ENCODE results near the gene CCM2.
"Not testable (repeated sequence)": the region's sequence is repeated elsewhere in the genome, so short reads cannot be mapped to it uniquely, and the experiment has no call there.

CCM2 gene

DNA sequence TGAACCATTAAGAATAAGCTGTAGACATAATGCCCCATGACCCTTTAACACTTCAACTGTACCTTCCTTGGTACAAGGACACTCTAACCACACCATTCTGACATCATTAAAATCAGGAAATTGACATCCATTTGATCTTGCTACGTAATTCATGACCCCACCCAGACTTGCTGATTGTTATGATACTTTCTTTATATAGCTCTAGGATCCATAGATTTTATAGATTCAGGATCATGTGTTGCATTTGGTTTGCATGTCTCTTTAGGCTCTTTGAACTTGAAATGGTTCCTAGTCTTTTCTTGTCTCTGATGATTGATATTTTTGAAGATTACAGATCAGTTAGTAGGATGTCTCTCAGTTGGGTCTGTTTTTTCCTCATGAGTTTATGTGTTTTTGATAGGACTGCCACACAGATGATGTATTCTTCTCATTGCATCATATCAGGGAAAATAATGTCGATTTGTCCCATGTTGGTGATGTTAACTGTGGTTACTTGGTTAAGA lies 13.5 kb downstream of the CCM2 start:
- TF ChIP-seq, protein P1, sequence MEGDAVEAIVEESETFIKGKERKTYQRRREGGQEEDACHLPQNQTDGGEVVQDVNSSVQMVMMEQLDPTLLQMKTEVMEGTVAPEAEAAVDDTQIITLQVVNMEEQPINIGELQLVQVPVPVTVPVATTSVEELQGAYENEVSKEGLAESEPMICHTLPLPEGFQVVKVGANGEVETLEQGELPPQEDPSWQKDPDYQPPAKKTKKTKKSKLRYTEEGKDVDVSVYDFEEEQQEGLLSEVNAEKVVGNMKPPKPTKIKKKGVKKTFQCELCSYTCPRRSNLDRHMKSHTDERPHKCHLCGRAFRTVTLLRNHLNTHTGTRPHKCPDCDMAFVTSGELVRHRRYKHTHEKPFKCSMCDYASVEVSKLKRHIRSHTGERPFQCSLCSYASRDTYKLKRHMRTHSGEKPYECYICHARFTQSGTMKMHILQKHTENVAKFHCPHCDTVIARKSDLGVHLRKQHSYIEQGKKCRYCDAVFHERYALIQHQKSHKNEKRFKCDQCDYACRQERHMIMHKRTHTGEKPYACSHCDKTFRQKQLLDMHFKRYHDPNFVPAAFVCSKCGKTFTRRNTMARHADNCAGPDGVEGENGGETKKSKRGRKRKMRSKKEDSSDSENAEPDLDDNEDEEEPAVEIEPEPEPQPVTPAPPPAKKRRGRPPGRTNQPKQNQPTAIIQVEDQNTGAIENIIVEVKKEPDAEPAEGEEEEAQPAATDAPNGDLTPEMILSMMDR (IDR thresholded peaks at IDR 0.05; ENCODE audit: borderline replicate concordance, insufficient read depth, low read depth, low read length) = no peak
- H3K4me3 ChIP-seq (ENCODE audit: low read depth, low read length) = no peak overlapping the region

DNA sequence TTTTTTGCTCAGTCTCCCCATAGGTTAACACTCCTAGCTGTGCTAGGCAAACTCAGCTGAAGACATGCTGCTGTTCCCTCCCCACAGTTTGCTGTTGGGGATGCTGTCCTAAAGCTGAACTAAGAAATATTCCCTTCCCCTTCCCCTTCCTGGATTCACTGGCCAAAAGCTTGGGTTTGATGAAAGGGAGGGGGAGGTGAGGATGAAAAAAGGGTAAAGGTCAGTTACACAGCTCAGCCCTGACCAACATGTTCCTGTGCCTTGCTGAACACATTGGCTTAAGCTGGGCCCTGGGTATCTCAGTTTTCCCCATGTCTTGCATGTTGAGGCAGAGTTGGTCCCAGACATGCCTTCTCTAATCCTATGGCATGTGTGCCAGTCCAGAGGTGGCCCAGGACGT lies 15.3 kb downstream of the CCM2 start:
- no peak overlapping the region for H3K4me3 ChIP-seq (ENCODE audit: low read depth, low read length)
- TF ChIP-seq, protein P1 (IDR thresholded peaks at IDR 0.05; ENCODE audit: borderline replicate concordance, insufficient read depth, low read depth, low read length) = no peak

DNA sequence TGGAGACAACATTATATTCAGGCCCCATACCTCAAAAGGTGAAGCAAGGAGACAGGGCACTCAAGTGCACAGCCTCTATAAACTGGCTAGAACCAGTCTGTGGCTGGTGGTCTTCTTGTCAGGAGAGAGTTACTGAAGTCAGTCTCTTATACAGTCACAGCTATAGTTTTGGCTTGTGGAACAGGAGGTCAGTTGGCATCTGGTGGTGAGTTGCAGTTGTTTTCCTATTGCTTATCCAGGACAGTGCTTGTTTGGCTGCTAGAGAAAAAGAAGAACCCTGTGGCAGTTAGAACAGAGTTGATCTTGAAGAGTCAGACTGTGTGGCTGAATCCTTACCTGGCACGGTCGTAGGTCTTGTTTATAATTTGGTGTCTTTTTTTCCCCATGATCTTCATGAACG lies 17.3 kb downstream of the CCM2 start:
- TF ChIP-seq, protein P1 (IDR thresholded peaks at IDR 0.05; ENCODE audit: borderline replicate concordance, insufficient read depth, low read depth, low read length) = no peak
- H3K4me3 ChIP-seq (ENCODE audit: low read depth, low read length) = no peak overlapping the region

DNA sequence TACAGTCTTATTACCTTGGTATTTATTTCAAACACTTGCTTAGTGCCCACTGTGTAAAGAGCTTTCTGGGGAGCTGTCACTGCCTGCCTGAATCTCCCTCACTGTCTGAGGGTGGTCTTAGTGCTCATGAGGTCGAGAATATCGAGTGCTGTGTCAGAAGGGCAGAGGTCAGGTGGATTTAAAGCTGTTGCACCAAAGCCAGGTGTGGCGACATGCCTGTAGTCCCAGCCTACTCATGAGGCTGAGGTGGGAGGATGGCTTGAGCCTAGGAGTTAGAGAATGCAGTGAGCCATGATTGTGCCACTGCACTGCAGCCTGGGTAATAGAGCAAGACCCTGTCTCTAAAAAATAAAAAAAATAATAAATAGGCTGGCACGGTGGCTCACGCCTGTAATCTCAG lies 20.9 kb downstream of the CCM2 start:
- no peak overlapping the region for H3K4me3 ChIP-seq (ENCODE audit: low read depth, low read length)
- TF ChIP-seq, protein P1 (IDR thresholded peaks at IDR 0.05; ENCODE audit: borderline replicate concordance, insufficient read depth, low read depth, low read length) = no peak

DNA sequence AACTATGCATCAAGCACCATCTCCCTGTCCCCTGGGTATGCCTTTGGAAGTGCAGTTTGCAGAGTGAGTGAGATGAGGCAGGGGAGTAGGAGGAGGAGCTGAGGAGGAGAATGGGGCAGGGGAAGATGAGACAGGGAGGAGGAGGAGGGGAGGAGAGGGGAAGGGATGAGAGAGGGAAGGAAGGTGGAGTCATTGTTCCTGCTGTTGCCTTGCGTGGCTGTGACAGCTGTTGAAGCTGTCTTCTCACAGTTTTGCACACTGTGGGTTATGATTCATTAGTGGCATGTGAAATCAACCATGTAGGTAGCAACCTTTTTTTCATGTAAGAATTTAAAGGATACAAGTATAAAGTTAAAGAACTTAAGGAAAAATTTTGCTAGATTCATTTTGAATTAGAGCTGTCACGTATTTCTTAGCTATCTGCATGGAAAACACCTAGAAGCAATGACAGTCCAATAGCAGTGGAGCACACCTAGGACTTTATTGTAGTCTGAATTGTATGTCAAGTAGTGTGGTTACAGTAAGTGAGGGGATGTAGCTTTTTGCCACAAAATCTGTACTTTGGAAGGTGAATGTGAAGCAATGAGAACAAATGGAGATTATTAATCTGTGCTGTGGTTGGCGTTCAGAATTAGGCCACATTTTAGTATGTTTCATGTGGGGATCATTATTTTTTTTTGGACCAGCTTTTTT lies 21.7 kb downstream of the CCM2 start:
- TF ChIP-seq, protein P1 (IDR thresholded peaks at IDR 0.05; ENCODE audit: borderline replicate concordance, insufficient read depth, low read depth, low read length) = no peak

DNA sequence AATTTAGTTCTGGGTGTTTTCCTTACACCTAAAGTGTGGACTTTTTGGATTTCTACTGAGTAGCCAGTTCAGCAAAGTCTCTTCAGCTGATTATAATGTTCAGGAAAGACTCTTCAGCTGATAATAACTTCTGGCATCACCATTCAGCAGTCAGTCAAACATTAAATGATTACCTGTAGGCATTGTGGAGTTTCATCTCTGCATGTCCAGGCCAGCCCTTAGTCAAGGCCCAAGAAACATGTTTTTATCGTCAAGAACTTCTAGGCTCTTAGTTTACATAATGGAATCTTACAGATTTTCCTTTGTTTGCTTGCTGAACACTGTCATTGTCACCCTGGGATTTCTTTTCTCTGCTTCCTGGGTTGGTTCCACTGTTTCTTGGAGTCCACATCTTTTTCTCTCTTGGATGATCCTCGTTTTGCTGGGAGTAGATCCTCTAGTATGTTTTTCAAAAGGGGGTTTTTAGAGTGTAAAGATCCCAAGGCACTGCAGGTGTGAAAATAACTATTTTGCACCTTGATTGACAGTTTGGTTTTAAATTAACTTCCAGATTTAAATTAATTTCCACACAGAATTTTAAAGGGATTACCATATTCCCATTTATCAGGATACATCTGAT lies 24.2 kb downstream of the CCM2 start:
- TF ChIP-seq, protein P1 (IDR thresholded peaks at IDR 0.05; ENCODE audit: borderline replicate concordance, insufficient read depth, low read depth, low read length) = no peak
- H3K4me3 ChIP-seq (ENCODE audit: low read depth, low read length) = no peak overlapping the region

More for the DNA sequence above, 21.7 kb downstream of the CCM2 start:
- H3K4me3 ChIP-seq (ENCODE audit: low read depth, low read length) = no peak overlapping the region

DNA sequence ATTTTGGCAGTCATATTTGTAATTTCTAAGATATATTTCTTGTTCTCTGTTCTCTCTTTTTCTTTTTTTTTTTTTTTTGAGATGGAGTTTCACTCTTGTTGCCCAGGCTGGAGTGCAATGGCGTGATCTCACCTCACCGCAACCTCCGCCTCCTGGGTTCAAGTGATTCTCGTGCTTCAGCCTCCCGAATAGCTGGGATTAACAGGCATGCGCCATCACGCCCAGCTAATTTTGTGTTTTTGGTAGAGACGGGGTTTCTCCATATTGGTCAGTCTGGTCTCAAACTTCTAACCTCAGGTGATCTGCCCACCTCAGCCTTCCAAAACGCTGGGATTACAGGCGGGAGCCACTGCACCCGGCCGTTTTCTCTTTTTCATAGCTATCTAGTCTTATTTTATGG lies 25.5 kb downstream of the CCM2 start:
- H3K4me3 ChIP-seq (ENCODE audit: low read depth, low read length) = not testable (repeated sequence)

Data from GM12875 (cell line).